SK-N-SH (cell line): ENCODE results near the gene SIGLEC1.

Source experiments
- CTCF ChIP-seq: fragments of 200-600 bp; sonication (generic); IDR thresholded peaks from 2 replicates; pipeline ENCODE4 v1.6.1; 2017; ENCODE audit warnings: antibody characterized with exemption, mild to moderate bottlenecking, moderate library complexity
- FOSL2 ChIP-seq: IDR thresholded peaks from 2 replicates; pipeline ENCODE4 v1.4.0; 2012; ENCODE audit warnings: low read depth, mild to moderate bottlenecking, moderate library complexity, borderline replicate concordance
- MAX ChIP-seq: IDR thresholded peaks from 2 replicates; pipeline ENCODE4 v1.4.0; 2012; ENCODE audit warnings: low read depth
- POLR2AphosphoS5 ChIP-seq: IDR thresholded peaks from 2 replicates; pipeline ENCODE4 v1.6.1; 2012; ENCODE audit warnings: low read depth, low read length
- RFX5 ChIP-seq: IDR thresholded peaks from 2 replicates; pipeline ENCODE4 v1.6.1; 2012; ENCODE audit warnings: mild to moderate bottlenecking, improper control_type of control experiment, low read length

- TF ChIP-seq RFX5 (no peak), CTCF (no peak), FOSL2 (no peak), POLR2AphosphoS5 (no peak), MAX (no peak)
Measured at GRCh38 chr20:3702611-3703391, 9.6 kb downstream of the SIGLEC1 start.
